CD4-positive, CD25-positive, alpha-beta regulatory T cell (primary cell): ENCODE results near the gene ACIN1. TPM values are rescaled to one million over a fixed set of nuclear protein-coding genes. Genes with fewer than 3 reads are reported as not detected.
"Not testable (repeated sequence)": the region's sequence is repeated elsewhere in the genome, so short reads cannot be mapped to it uniquely, and the experiment has no call there.

Source experiments
- ATAC-seq, 2 donors: fragments of 150-1000 bp; cut with Tn5 transposase; one replicate each; pipeline ENCODE4 v1.10.0; 2021; ENCODE audit warnings: low read depth in 2 of 2, moderate number of reproducible peaks in 2 of 2, moderate library complexity in 1 of 2
- DNase-seq, 3 donors: peaks; one replicate each; pipeline versions ENCODE4 v3.0.0 to v3.0.0-alpha.2; 2012 to 2022; ENCODE audit warnings: mixed read lengths in 1 of 3
- H3K27ac ChIP-seq: one replicate; pipeline ENCODE4 v1.7.0; 2013; ENCODE audit warnings: mild to moderate bottlenecking, low read length; ENCODE audit not compliant: insufficient read depth, poor library complexity, severe bottlenecking
- H3K27me3 ChIP-seq: one replicate; pipeline ENCODE4 v1.7.0; 2013; ENCODE audit warnings: low read length; ENCODE audit not compliant: control insufficient read depth, insufficient read depth
- H3K36me3 ChIP-seq: one replicate; pipeline ENCODE4 v1.7.0; 2013; ENCODE audit warnings: mild to moderate bottlenecking, low read length, moderate library complexity; ENCODE audit not compliant: control insufficient read depth, insufficient read depth
- H3K4me1 ChIP-seq: 2 replicates; pipeline ENCODE4 v1.7.0; 2013; ENCODE audit warnings: mild to moderate bottlenecking, low read length; ENCODE audit not compliant: insufficient read depth, control insufficient read depth, poor library complexity, severe bottlenecking
- H3K4me3 ChIP-seq: one replicate; pipeline ENCODE4 v1.7.0; 2013; ENCODE audit warnings: low read depth, mild to moderate bottlenecking, low read length, moderate library complexity
- H3K9me3 ChIP-seq, 2 experiments: 1 replicate in 1 of 2; 2 replicates in 1 of 2; pipeline ENCODE4 v1.7.0; 2013; ENCODE audit warnings: low read length in 2 of 2, mild to moderate bottlenecking in 1 of 2, moderate library complexity in 1 of 2; ENCODE audit not compliant: control insufficient read depth in 2 of 2
- H3K27ac Mint-ChIP-seq, 3 donors: one replicate each; pipeline ENCODE4 v1.8.0; 2020 to 2022; ENCODE audit warnings: mild to moderate bottlenecking in 3 of 3, mixed read lengths in 3 of 3, moderate library complexity in 2 of 3
- H3K27me3 Mint-ChIP-seq: one replicate; pipeline ENCODE4 v1.8.0; 2022; ENCODE audit warnings: mild to moderate bottlenecking, mixed read lengths
- H3K36me3 Mint-ChIP-seq: one replicate; pipeline ENCODE4 v1.8.0; 2020; ENCODE audit warnings: mixed read lengths
- H3K4me1 Mint-ChIP-seq, 4 donors: one replicate each; pipeline ENCODE4 v1.8.0; 2020 to 2022; ENCODE audit warnings: mixed read lengths in 4 of 4, mild to moderate bottlenecking in 1 of 4
- H3K4me3 Mint-ChIP-seq, 4 donors: one replicate each; pipeline ENCODE4 v1.8.0; 2020 to 2022; ENCODE audit warnings: mild to moderate bottlenecking in 4 of 4, mixed read lengths in 4 of 4, moderate library complexity in 3 of 4
- H3K9me3 Mint-ChIP-seq, 7 donors: one replicate each; pipeline ENCODE4 v1.8.0; 2020 to 2022; ENCODE audit warnings: mixed read lengths in 7 of 7, mild to moderate bottlenecking in 3 of 7, moderate library complexity in 2 of 7
- polyA plus RNA-seq, 4 donors: library from polyadenylated mRNA; unstranded; fragments of 300-500 nt; fragmentation: Illumina TruSeq; gene quantifications; one replicate each; pipeline ENCODE4 v1.2.3, GENCODE V29; 2021
- total RNA-seq: library from RNA; stranded (reverse); gene quantifications from one replicate; pipeline ENCODE4 v1.2.3, GENCODE V29; 2022

ACIN1 gene
- total and polyA plus RNA-seq, 5 donors from 2014 or later = 6.8 to 340 (median 7.7) TPM

- H3K4me3 ChIP-seq = no peak overlapping the region
- peaks cover under 1% of the 10 kb centered on the region for H3K36me3 Mint-ChIP-seq
- no peaks in the 10 kb centered on the region for H3K36me3 ChIP-seq
- H3K4me1 ChIP-seq = no peaks in the 10 kb centered on the region
- H3K27ac Mint-ChIP-seq = peak overlapping the region in 1 of 3 donors; percentile 14
- peaks cover 0 to 6% (median 3%) of the 10 kb centered on the region in 4 donors for H3K4me1 Mint-ChIP-seq
- no peak for DNase-seq
- H3K9me3 ChIP-seq = no peaks in the 10 kb centered on the region
- H3K9me3 Mint-ChIP-seq = no peaks in the 10 kb centered on the region
- no peaks in the 10 kb centered on the region for H3K27me3 Mint-ChIP-seq
- no peak overlapping the region for H3K4me3 Mint-ChIP-seq
- no peak overlapping the region for H3K27ac ChIP-seq
- no peak for ATAC-seq
- H3K27me3 ChIP-seq = no peaks in the 10 kb centered on the region
Observed at GRCh38 chr14:23015618-23016017, 79.3 kb downstream of the ACIN1 start.

- H3K27ac Mint-ChIP-seq, H3K9me3 Mint-ChIP-seq, ATAC-seq: not testable (repeated sequence)
Observed at GRCh38 chr14:23013749-23014054, 81.2 kb downstream of the ACIN1 start.

GRCh38 chr14:23013054-23013748 is 81.7 kb downstream of the ACIN1 start:
- H3K27me3 Mint-ChIP-seq = no peaks in the 10 kb centered on the region
- peak overlapping the region in 2 of 4 donors; percentile 47 to 58 for H3K4me3 Mint-ChIP-seq
- H3K4me1 Mint-ChIP-seq = peaks cover 10 to 26% (median 22%) of the 10 kb centered on the region in 4 donors
- Histone ChIP-seq H3K4me3 (no peak overlapping the region), H3K27ac (no peak overlapping the region), H3K4me1 (peaks cover 15% of the 10 kb centered on the region), H3K36me3 (no peaks in the 10 kb centered on the region), H3K27me3 (no peaks in the 10 kb centered on the region), H3K9me3 (no peaks in the 10 kb centered on the region)
- H3K27ac Mint-ChIP-seq = peak overlapping the region in 1 of 3 donors; percentile 34
- no peaks in the 10 kb centered on the region for H3K9me3 Mint-ChIP-seq
- no peaks in the 10 kb centered on the region for H3K36me3 Mint-ChIP-seq
- no peak for ATAC-seq
- no peak for DNase-seq

More at GRCh38 chr14:23013749-23014054, 81.2 kb downstream of the ACIN1 start:
- H3K4me3 ChIP-seq, H3K27ac ChIP-seq, H3K9me3 ChIP-seq, H3K27me3 ChIP-seq, H3K36me3 Mint-ChIP-seq, H3K4me3 Mint-ChIP-seq, H3K27me3 Mint-ChIP-seq, DNase-seq, H3K36me3 ChIP-seq: not testable (repeated sequence)
- peaks cover 7 to 21% (median 18%) of the 10 kb centered on the region in 4 donors for H3K4me1 Mint-ChIP-seq
- H3K4me1 ChIP-seq = peaks cover 15% of the 10 kb centered on the region

GRCh38 chr14:23009939-23010726 is 84.8 kb downstream of the ACIN1 start, which contains the start of gene C14orf93:
TSS of gene C14orf93 (minus strand) at chr14:23010143. CDS start at chr14:22999023, 11,120 bp downstream.
- ATAC-seq (peak in 1 of 2 donors; percentile 19), DNase-seq (peak; percentile 72 to 87 (median 73))
- no peaks in the 10 kb centered on the region for H3K36me3 Mint-ChIP-seq
- H3K27ac ChIP-seq = peak within 1 kb of the TSS; percentile 78
- no peaks in the 10 kb centered on the region for H3K9me3 Mint-ChIP-seq
- peak within 1 kb of the TSS; percentile 93 to 99 (median 98) for H3K27ac Mint-ChIP-seq
- peak within 1 kb of the TSS; percentile 97 for H3K4me3 ChIP-seq
- H3K9me3 ChIP-seq = no peaks in the 10 kb centered on the region
- H3K27me3 ChIP-seq = no peaks in the 10 kb centered on the region
- H3K4me1 Mint-ChIP-seq = peaks cover 11 to 48% (median 32%) of the 10 kb centered on the region in 4 donors
- H3K27me3 Mint-ChIP-seq = no peaks in the 10 kb centered on the region
- H3K4me3 Mint-ChIP-seq = peak within 1 kb of the TSS; percentile 92 to 99 (median 94)
- H3K36me3 ChIP-seq = no peaks in the 10 kb centered on the region
- H3K4me1 ChIP-seq = peaks cover 30% of the 10 kb centered on the region

GRCh38 chr14:23009483-23009938 is 85.4 kb downstream of the ACIN1 start:
- Histone ChIP-seq H3K27ac (peak overlapping the region; percentile 78), H3K27me3 (no peaks in the 10 kb centered on the region), H3K36me3 (no peaks in the 10 kb centered on the region), H3K4me3 (peak overlapping the region; percentile 97), H3K4me1 (peaks cover 30% of the 10 kb centered on the region), H3K9me3 (no peaks in the 10 kb centered on the region)
- Mint-ChIP-seq H3K9me3 (no peaks in the 10 kb centered on the region), H3K4me3 (peak overlapping the region; percentile 91 to 97 (median 93)), H3K4me1 (peaks cover 15 to 51% (median 34%) of the 10 kb centered on the region in 4 donors), H3K27me3 (no peaks in the 10 kb centered on the region), H3K36me3 (no peaks in the 10 kb centered on the region), H3K27ac (peak overlapping the region; percentile 69 to 99 (median 91))
- DNase-seq (no peak), ATAC-seq (no peak)

GRCh38 chr14:23008831-23009230 is 86.1 kb downstream of the ACIN1 start:
- peak overlapping the region; percentile 97 for H3K4me3 ChIP-seq
- H3K27ac Mint-ChIP-seq = peak overlapping the region; percentile 24 to 99 (median 87)
- no peaks in the 10 kb centered on the region for H3K9me3 Mint-ChIP-seq
- H3K36me3 Mint-ChIP-seq = no peaks in the 10 kb centered on the region
- no peaks in the 10 kb centered on the region for H3K36me3 ChIP-seq
- H3K27me3 ChIP-seq = no peaks in the 10 kb centered on the region
- no peaks in the 10 kb centered on the region for H3K9me3 ChIP-seq
- no peak for ATAC-seq
- H3K27me3 Mint-ChIP-seq = no peaks in the 10 kb centered on the region
- H3K4me3 Mint-ChIP-seq = peak overlapping the region; percentile 76 to 97 (median 92)
- no peak overlapping the region for H3K27ac ChIP-seq
- peaks cover 15 to 51% (median 34%) of the 10 kb centered on the region in 4 donors for H3K4me1 Mint-ChIP-seq
- peak in 1 of 3 donors; percentile 26 for DNase-seq
- peaks cover 30% of the 10 kb centered on the region for H3K4me1 ChIP-seq
